ENCODE measurements around the gene ANKRD65.

DNA sequence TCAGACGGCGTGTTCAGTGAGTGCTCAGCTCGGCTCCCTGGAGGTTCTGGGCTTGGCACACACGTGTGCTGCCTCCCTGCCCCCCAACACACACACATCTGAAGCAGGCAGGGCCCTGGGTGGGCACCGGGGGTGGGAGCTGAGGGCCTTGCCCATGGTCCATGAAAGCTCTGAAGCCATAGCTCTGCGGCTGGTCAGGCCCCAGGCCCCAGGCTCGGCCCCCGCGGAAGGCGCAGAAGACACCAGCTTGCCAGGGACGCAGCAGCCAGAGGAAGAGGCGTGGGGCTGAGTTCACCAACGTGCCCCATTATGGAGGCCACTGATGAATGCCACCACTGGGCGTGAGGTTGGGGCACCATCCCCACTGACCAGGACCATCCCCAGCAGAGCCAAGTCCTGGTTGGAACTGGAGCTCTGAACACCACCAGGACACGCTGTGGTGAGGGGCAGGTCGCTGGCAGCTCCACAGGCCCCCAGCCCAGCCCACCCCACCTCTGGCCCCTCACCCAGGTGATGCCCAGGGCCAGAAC, 50.2 kb downstream of the ANKRD65 start:
- TF ChIP-seq POLR2A (IDR thresholded peaks at IDR 0.05) = no peak
- TF ChIP-seq, protein P1, sequence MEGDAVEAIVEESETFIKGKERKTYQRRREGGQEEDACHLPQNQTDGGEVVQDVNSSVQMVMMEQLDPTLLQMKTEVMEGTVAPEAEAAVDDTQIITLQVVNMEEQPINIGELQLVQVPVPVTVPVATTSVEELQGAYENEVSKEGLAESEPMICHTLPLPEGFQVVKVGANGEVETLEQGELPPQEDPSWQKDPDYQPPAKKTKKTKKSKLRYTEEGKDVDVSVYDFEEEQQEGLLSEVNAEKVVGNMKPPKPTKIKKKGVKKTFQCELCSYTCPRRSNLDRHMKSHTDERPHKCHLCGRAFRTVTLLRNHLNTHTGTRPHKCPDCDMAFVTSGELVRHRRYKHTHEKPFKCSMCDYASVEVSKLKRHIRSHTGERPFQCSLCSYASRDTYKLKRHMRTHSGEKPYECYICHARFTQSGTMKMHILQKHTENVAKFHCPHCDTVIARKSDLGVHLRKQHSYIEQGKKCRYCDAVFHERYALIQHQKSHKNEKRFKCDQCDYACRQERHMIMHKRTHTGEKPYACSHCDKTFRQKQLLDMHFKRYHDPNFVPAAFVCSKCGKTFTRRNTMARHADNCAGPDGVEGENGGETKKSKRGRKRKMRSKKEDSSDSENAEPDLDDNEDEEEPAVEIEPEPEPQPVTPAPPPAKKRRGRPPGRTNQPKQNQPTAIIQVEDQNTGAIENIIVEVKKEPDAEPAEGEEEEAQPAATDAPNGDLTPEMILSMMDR (IDR thresholded peaks at IDR 0.05) = no peak
- TF ChIP-seq POLR2AphosphoS5 (IDR thresholded peaks at IDR 0.05) = no peak
- no peak for TF ChIP-seq EP300 (IDR thresholded peaks at IDR 0.05)

All from sigmoid colon (tissue), 4 donors.